GM12891 (cell line): Measurements from ENCODE around the gene ZBTB16.

Experiments
- DNase-seq: peaks from one replicate; pipeline ENCODE4 v3.0.0; 2011; ENCODE audit warnings: low spot score; ENCODE audit not compliant: insufficient read length
- FAIRE-seq: peaks from 2 replicates; lab custom pipeline; 2011; peaks lifted over from hg19 to GRCh38; lab: Jason Lieb, UNC
- PAX5 ChIP-seq: IDR thresholded peaks from 2 replicates; pipeline ENCODE4 v1.6.1; 2011; ENCODE audit warnings: low read length, moderate library complexity, mild to moderate bottlenecking; ENCODE audit not compliant: insufficient read depth, severe bottlenecking
- POLR2A ChIP-seq: IDR thresholded peaks from 2 replicates; pipeline ENCODE4 v1.6.1; 2011; ENCODE audit warnings: low read depth, low read length, control low read depth
- POLR2AphosphoS5 ChIP-seq: IDR thresholded peaks from 2 replicates; pipeline ENCODE4 v1.6.1; 2011; ENCODE audit warnings: low read depth, low read length, control low read depth
- POU2F2 ChIP-seq: IDR thresholded peaks from 2 replicates; pipeline ENCODE4 v1.6.1; 2011; ENCODE audit warnings: low read depth, mild to moderate bottlenecking, control low read depth, low read length, moderate library complexity
- SPI1 ChIP-seq: IDR thresholded peaks from 2 replicates; pipeline ENCODE4 v1.6.1; 2011; ENCODE audit warnings: low read depth, low read length, control low read depth
- TAF1 ChIP-seq: IDR thresholded peaks from 2 replicates; pipeline ENCODE4 v1.6.1; 2011; ENCODE audit warnings: low read depth, low read length, control low read depth

Gene ZBTB16

GRCh38 chr11:114132944-114133394 is 73.5 kb downstream of the ZBTB16 start:
- TF ChIP-seq PAX5: no peak
- TF ChIP-seq SPI1: no peak
- no peak for TF ChIP-seq POU2F2
- TF ChIP-seq POLR2AphosphoS5: no peak
- TF ChIP-seq TAF1: no peak
- no peak for TF ChIP-seq POLR2A
- FAIRE-seq: no peak

DNA sequence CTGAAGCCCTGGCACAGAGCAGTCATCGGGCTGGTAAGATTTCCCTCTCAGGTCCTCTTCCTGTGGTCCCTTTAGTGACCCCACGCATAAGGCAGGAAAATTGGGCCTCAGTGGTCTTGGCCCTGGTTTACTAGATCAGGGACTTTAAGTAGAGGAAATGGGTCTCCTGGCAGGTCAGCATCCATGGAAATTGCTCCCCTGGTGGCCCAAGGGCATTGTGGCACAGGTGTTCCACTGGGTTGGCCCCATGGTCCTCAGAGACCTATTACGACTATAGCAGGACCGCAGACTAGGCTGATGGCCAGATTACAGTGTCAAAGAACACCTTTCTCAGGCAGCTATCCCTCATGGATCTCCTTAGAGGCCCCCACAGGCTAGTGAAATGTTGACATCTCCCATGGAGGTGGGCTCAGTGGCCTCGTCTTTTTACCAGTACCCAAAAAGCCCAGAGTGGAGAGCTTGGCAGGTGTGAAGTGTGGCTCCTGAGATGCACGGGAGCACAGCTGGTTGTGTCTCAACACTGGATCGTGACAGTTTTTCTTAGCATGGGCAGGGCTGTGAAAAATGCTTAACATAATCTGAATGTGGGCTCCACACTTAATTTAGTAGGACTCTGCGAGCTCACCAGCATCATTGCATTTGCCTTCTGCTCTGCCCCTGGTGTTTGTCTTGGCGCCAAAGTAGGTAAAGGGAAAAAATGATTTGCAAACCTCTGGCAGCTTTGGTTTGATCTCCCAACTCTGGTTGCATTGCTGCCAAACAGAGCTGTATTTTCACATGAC is 74.2 kb downstream of the ZBTB16 start:
- DNase-seq (no peak), FAIRE-seq (no peak)
- TF ChIP-seq TAF1: no peak
- no peak for TF ChIP-seq POLR2A
- no peak for TF ChIP-seq SPI1
- no peak for TF ChIP-seq POLR2AphosphoS5
- no peak for TF ChIP-seq POU2F2
- TF ChIP-seq PAX5: no peak

More at GRCh38 chr11:114132944-114133394, 73.5 kb downstream of the ZBTB16 start:
- DNase-seq: no peak

- no peak for FAIRE-seq
- DNase-seq: no peak
Measured at GRCh38 chr11:114134870-114135269, 75.4 kb downstream of the ZBTB16 start.

DNA sequence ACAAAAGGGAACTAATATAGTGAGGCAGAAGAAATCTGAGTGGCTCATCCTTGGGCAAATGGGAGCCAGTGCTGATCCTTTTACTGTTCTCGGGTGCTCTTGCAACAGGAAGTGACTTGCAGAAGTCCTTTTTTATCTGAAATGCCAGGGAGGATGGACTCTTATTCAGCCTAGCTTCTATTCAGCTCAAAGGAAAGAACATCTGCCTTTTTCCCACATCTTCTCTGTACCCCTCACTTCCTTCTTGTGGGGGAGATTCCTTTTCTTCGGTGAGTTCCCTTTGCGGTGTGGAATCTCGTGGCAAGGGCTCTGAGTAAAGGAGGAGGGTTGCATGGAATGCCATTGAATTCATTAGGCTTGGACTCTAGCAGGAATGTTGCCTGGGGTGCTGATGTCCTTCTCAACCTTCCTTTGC is 76.2 kb downstream of the ZBTB16 start:
- TF ChIP-seq POU2F2 (no peak), PAX5 (no peak), POLR2AphosphoS5 (no peak), TAF1 (no peak), SPI1 (no peak), POLR2A (no peak)
- FAIRE-seq (no peak), DNase-seq (no peak)

More at GRCh38 chr11:114134870-114135269, 75.4 kb downstream of the ZBTB16 start:
- TF ChIP-seq POLR2A: no peak
- no peak for TF ChIP-seq PAX5
- TF ChIP-seq POU2F2: no peak
- no peak for TF ChIP-seq SPI1
- TF ChIP-seq TAF1: no peak
- TF ChIP-seq POLR2AphosphoS5: no peak

DNA sequence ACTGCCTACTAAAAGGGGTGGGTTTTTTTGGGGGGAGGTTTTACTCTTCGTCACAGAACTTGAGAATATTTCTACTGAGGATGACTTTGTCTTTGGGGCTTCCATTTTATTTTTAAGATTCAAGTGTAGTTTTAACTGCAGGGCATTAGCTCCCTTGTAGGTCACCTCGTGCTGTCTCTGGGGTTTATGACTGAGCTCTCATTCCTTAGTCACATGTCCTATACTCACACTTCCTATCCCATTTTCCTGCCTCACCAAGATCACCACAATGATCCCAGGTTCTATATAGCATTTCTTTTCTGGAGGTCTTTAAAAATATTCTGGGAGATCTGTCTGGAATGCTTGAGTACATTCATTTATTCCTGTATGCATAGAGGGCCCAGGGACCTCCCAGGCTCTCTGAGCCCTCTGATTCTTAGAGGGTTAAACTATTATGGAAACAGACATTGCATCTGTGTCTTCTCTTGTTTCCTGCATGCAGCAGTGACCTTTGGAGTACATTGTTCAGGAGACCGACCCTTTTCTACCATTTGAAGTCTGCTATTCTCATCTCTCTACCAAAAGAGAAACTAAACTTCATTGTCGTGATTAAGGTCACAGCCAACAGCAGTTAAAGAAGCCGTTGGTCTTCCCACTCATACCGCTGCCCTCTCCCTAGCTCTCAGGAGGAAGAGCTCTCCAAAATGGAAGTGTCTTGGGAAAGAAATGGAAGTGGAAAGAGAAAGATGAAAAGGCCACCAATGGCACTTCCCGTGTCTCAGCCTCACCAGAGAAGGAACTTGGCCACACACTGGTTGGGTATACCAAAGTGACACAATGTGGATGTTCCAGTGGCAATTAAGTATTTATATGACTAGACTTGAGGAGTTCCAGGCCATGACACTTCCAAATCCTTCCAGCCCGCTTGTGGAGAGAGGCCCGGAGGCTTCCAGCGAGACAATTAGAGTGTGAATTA is 77.5 kb downstream of the ZBTB16 start:
- DNase-seq (no peak), FAIRE-seq (no peak)
- no peak for TF ChIP-seq POLR2A
- no peak for TF ChIP-seq SPI1
- no peak for TF ChIP-seq POU2F2
- TF ChIP-seq PAX5: no peak
- TF ChIP-seq POLR2AphosphoS5: no peak
- TF ChIP-seq TAF1: no peak

DNA sequence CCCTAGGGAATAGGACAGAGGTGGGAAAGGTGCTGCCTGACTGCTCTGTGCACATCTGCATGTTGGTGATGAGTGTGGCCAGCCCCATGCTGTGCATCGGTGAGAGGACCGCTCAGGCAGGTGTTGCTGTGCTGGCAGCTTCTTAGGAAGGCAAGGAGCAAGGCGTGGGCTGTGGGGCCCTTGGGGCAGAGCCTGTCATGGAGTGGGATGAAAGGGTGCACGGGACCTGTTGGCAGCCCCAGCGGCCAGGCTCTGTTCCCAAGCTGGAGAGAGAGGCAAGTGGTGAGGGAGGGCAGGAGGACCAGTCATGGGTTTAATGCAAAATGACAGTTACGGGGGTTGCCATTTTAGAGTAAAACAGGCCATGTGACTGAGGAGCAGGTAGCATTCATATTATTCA is 78.3 kb downstream of the ZBTB16 start:
- FAIRE-seq: no peak
- TF ChIP-seq TAF1: no peak
- no peak for TF ChIP-seq POU2F2
- TF ChIP-seq SPI1: no peak

DNA sequence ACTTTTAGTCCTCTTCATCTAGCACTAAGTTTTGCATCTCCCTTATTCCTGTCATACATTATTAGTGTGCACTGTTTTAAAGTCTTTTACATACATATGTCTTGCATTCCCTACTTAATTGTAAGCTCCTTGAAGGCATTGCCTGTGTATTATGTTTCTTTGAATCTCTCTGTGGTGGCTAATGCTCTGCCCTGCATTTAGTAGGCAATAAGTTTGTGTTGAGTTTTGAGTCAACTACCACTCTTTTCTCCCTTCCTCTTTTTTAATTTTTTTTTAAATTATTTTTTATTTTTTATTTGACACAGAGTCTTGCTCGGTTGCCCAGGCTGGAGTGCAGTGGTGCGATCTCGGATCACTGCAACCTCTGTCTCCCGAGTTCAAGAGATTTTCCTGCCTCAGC is 78.9 kb downstream of the ZBTB16 start:
- TF ChIP-seq TAF1: no peak
- TF ChIP-seq POU2F2: no peak
- no peak for TF ChIP-seq SPI1
- no peak for TF ChIP-seq POLR2A
- TF ChIP-seq POLR2AphosphoS5: no peak
- TF ChIP-seq PAX5: no peak
- DNase-seq (no peak), FAIRE-seq (no peak)

More for the DNA sequence above, 78.3 kb downstream of the ZBTB16 start:
- DNase-seq: no peak

- no peak for DNase-seq
- no peak for FAIRE-seq
- no peak for TF ChIP-seq POLR2A
- TF ChIP-seq PAX5: no peak
- TF ChIP-seq POLR2AphosphoS5: no peak
- TF ChIP-seq POU2F2: no peak
- no peak for TF ChIP-seq TAF1
- no peak for TF ChIP-seq SPI1
Measured at GRCh38 chr11:114140826-114141225, 81.3 kb downstream of the ZBTB16 start.

- TF ChIP-seq TAF1: no peak
- TF ChIP-seq POLR2A: no peak
- no peak for TF ChIP-seq POLR2AphosphoS5
- TF ChIP-seq PAX5: no peak
- TF ChIP-seq POU2F2: no peak
- TF ChIP-seq SPI1: no peak
- FAIRE-seq (no peak), DNase-seq (no peak)
Measured at GRCh38 chr11:114141863-114142580, 82.5 kb downstream of the ZBTB16 start.

GRCh38 chr11:114142707-114143106 is 83.2 kb downstream of the ZBTB16 start:
- TF ChIP-seq SPI1: no peak
- TF ChIP-seq PAX5: no peak
- no peak for TF ChIP-seq POLR2AphosphoS5
- no peak for TF ChIP-seq TAF1
- TF ChIP-seq POLR2A: no peak
- no peak for TF ChIP-seq POU2F2
- FAIRE-seq (no peak), DNase-seq (no peak)
